H9 (cell line): ENCODE results near the gene RAD1. TPM values are rescaled to one million over a fixed set of nuclear protein-coding genes. Genes with fewer than 3 reads are reported as not detected.

Experiments used
- DNase-seq: peaks from one replicate; pipeline ENCODE4 v3.0.0-alpha.2; 2017
- H2AFZ ChIP-seq: one replicate; pipeline ENCODE4 v1.6.1; 2013; ENCODE audit warnings: mild to moderate bottlenecking, low read length, control low read depth, moderate library complexity
- H2AK5ac ChIP-seq: 2 replicates; pipeline ENCODE4 v1.6.1; 2013; ENCODE audit warnings: low read length, control low read depth, mixed read lengths; ENCODE audit not compliant: insufficient read length
- H2BK120ac ChIP-seq: one replicate; pipeline ENCODE4 v1.6.1; 2013; ENCODE audit warnings: low read depth, mild to moderate bottlenecking, low read length, control low read depth, inconsistent platforms; ENCODE audit not compliant: poor library complexity, severe bottlenecking
- H2BK12ac ChIP-seq: 2 replicates; pipeline ENCODE4 v1.6.1; 2013; ENCODE audit warnings: low read length, control low read depth, mixed read lengths, low read depth; ENCODE audit not compliant: insufficient read length
- H2BK15ac ChIP-seq: 2 replicates; pipeline ENCODE4 v1.6.1; 2013; ENCODE audit warnings: low read depth, low read length, control low read depth
- H2BK20ac ChIP-seq: one replicate; pipeline ENCODE4 v1.6.1; 2013; ENCODE audit warnings: low read depth, mild to moderate bottlenecking, low read length, control low read depth, inconsistent platforms; ENCODE audit not compliant: poor library complexity, severe bottlenecking
- H2BK5ac ChIP-seq: 2 replicates; pipeline ENCODE4 v1.6.1; 2013; ENCODE audit warnings: low read length, control low read depth, mixed read lengths; ENCODE audit not compliant: insufficient read length
- H3K14ac ChIP-seq: 2 replicates; pipeline ENCODE4 v1.6.1; 2013; ENCODE audit warnings: low read length, control low read depth; ENCODE audit not compliant: insufficient read depth
- H3K18ac ChIP-seq: 2 replicates; pipeline ENCODE4 v1.6.1; 2013; ENCODE audit warnings: low read depth, mild to moderate bottlenecking, mixed read lengths, low read length, control low read depth; ENCODE audit not compliant: insufficient read length
- H3K23ac ChIP-seq: 2 replicates; pipeline ENCODE4 v1.6.1; 2013; ENCODE audit warnings: low read length, control low read depth, mixed read lengths, low read depth; ENCODE audit not compliant: insufficient read length
- H3K23me2 ChIP-seq: 2 replicates; pipeline ENCODE4 v1.6.1; 2013; ENCODE audit warnings: low read depth, mild to moderate bottlenecking, mixed read lengths, low read length, control low read depth; ENCODE audit not compliant: insufficient read length, poor library complexity, severe bottlenecking
- H3K27ac ChIP-seq: 2 replicates; pipeline ENCODE4 v1.5.1; 2013; ENCODE audit warnings: low read length, control low read depth, mixed read lengths, low read depth; ENCODE audit not compliant: insufficient read length
- H3K27me3 ChIP-seq: 2 replicates; pipeline ENCODE4 v1.6.1; 2013; ENCODE audit warnings: low read length, control low read depth, inconsistent platforms; ENCODE audit not compliant: insufficient read depth
- H3K4ac ChIP-seq: 2 replicates; pipeline ENCODE4 v1.6.1; 2013; ENCODE audit warnings: low read depth, mild to moderate bottlenecking, control low read depth, inconsistent platforms, low read length, moderate library complexity
- H3K4me1 ChIP-seq: 2 replicates; pipeline ENCODE4 v1.6.1; 2013; ENCODE audit warnings: low read length, control low read depth, inconsistent platforms; ENCODE audit not compliant: insufficient read depth
- H3K4me2 ChIP-seq: 2 replicates; pipeline ENCODE4 v1.6.1; 2013; ENCODE audit warnings: low read length, control low read depth, mixed read lengths; ENCODE audit not compliant: insufficient read length, insufficient read depth
- H3K56ac ChIP-seq: 2 replicates; pipeline ENCODE4 v1.6.1; 2013; ENCODE audit warnings: low read depth, mild to moderate bottlenecking, mixed read lengths, low read length, control low read depth; ENCODE audit not compliant: insufficient read length
- H3K79me1 ChIP-seq: 2 replicates; pipeline ENCODE4 v1.6.1; 2013; ENCODE audit warnings: low read depth, mild to moderate bottlenecking, moderate library complexity, low read length, control low read depth, inconsistent platforms; ENCODE audit not compliant: insufficient read depth, poor library complexity, severe bottlenecking
- H3K79me2 ChIP-seq: 2 replicates; pipeline ENCODE4 v1.6.1; 2013; ENCODE audit warnings: low read length, control low read depth, inconsistent platforms; ENCODE audit not compliant: insufficient read depth
- H3K9ac ChIP-seq: 2 replicates; pipeline ENCODE4 v1.6.1; 2013; ENCODE audit warnings: low read length, control low read depth, mixed read lengths; ENCODE audit not compliant: insufficient read length; ENCODE audit errors: extremely low read depth
- H3K9me3 ChIP-seq: one replicate; pipeline ENCODE4 v1.6.1; 2013; ENCODE audit warnings: low read depth, low read length, inconsistent platforms; ENCODE audit not compliant: control insufficient read depth
- H3T11ph ChIP-seq: one replicate; pipeline ENCODE4 v1.6.1; 2013; ENCODE audit warnings: mild to moderate bottlenecking, low read length, control low read depth, inconsistent platforms
- H4K20me1 ChIP-seq: one replicate; pipeline ENCODE4 v1.6.1; 2013; ENCODE audit not compliant: control insufficient read depth, insufficient read length, insufficient read depth
- H4K5ac ChIP-seq: 2 replicates; pipeline ENCODE4 v1.6.1; 2013; ENCODE audit warnings: low read depth, mild to moderate bottlenecking, mixed read lengths, low read length, control low read depth; ENCODE audit not compliant: insufficient read length
- H4K8ac ChIP-seq: replicated peaks from 2 replicates; pipeline ENCODE4 v1.6.1; 2013; ENCODE audit warnings: low read length, control low read depth, mixed read lengths, low read depth; ENCODE audit not compliant: insufficient read length
- H4K91ac ChIP-seq: 2 replicates; pipeline ENCODE4 v1.6.1; 2013; ENCODE audit warnings: low read depth, mild to moderate bottlenecking, moderate library complexity, mixed read lengths, low read length, control low read depth; ENCODE audit not compliant: insufficient read length
- H3K27ac Mint-ChIP-seq, 3 experiments: 2 replicates in 2 of 3; 3 replicates in 1 of 3; pipeline ENCODE4 v1.8.0; 2020 to 2021; ENCODE audit warnings: mixed read lengths in 3 of 3, mild to moderate bottlenecking in 1 of 3, moderate library complexity in 1 of 3
- H3K27me3 Mint-ChIP-seq: 2 replicates; pipeline ENCODE4 v1.8.0; 2021; ENCODE audit warnings: low read depth, mild to moderate bottlenecking, moderate library complexity, mixed read lengths
- H3K36me3 Mint-ChIP-seq, 3 experiments: 2 replicates in 2 of 3; 3 replicates in 1 of 3; pipeline ENCODE4 v1.8.0; 2020 to 2021; ENCODE audit warnings: low read depth in 3 of 3, mixed read lengths in 3 of 3; ENCODE audit not compliant: insufficient read depth in 1 of 3
- H3K4me1 Mint-ChIP-seq, 2 experiments: 2 replicates each; pipeline ENCODE4 v1.8.0; 2020; ENCODE audit warnings: mixed read lengths in 2 of 2
- H3K4me3 Mint-ChIP-seq, 2 experiments: 2 replicates in 1 of 2; 3 replicates in 1 of 2; pipeline ENCODE4 v1.8.0; 2020 to 2021; ENCODE audit warnings: mild to moderate bottlenecking in 2 of 2, mixed read lengths in 2 of 2, moderate library complexity in 1 of 2
- H3K9me3 Mint-ChIP-seq, 2 experiments: 2 replicates in 1 of 2; 3 replicates in 1 of 2; pipeline ENCODE4 v1.8.0; 2020; ENCODE audit warnings: mild to moderate bottlenecking in 2 of 2, mixed read lengths in 2 of 2, moderate library complexity in 1 of 2
- CTCF ChIP-seq: fragments of 200-600 bp; sonication (generic); conservative IDR thresholded peaks from 3 replicates; pipeline ENCODE4 v1.8.0; 2021; ENCODE audit warnings: antibody characterized with exemption, mild to moderate bottlenecking
- WGBS: extraction: QIAGEN DNeasy Blood & Tissue Kit; methylation state at CpG from one replicate; pipeline ENCODE4 v1.1.7; 2013; ENCODE audit warnings: missing lambda C conversion rate, low lambda C conversion rate, mixed read lengths; ENCODE audit not compliant: insufficient read length; ENCODE audit errors: extremely low coverage; 5-methylcytosine and 5-hydroxymethylcytosine counted together
- total RNA-seq: library from RNA; stranded (reverse); gene quantifications from 2 replicates; pipeline ENCODE4 v1.2.1, GENCODE V29; 2021

Gene RAD1
- total RNA-seq, 1 experiment from 2014 or later: 39.5 TPM

DNA sequence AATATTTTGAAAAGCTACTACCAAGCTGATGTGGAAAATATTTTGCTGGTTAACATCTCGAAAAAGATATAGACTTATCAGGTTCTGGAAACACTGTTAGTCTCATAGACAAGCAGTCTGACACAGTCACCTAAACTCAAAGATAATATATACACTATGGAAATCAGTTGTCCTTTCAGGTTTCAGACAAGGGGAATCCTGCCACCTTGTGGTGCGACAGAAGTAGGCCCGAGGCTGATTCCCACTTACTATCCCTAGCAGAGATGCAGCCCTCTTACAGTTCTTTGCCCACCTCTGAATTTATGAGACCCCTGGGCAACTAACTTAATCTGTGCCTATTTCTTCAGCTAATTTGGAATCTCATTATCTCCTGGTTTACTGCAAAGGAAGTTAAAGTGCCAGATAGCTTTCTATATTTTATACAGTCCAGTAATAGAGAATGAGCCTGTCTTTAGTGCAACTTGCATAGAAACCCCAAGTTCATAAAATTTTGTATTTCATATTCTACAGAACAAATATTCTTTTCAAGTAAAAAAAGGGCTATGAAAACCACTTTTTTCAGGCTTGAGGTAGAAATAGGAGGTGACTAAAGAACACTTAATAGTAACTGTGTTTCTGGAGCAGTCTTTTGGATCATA is 16.9 kb downstream of the RAD1 start:
- H3K18ac ChIP-seq: no peak overlapping the region
- no CpG with 5 or more reads among the region's 3 CpGs for WGBS
- no peak overlapping the region for H3K4ac ChIP-seq
- H2BK20ac ChIP-seq: no peak overlapping the region
- no peaks in the 10 kb centered on the region for H3K27me3 ChIP-seq
- Mint-ChIP-seq H3K27ac (no peak overlapping the region; a peak in 1 of 7 replicates), H3K27me3 (no peaks in the 10 kb centered on the region), H3K9me3 (no peaks in the 10 kb centered on the region), H3K4me3 (no peak overlapping the region), H3K36me3 (peaks cover 2 to 13% (median 10%) of the 10 kb centered on the region in 3 experiments; a peak in 5 of 7 replicates), H3K4me1 (peaks cover 6 to 17% of the 10 kb centered on the region in 2 experiments)
- DNase-seq: peak; percentile 63
- H4K20me1 ChIP-seq: no peaks in the 10 kb centered on the region
- no peak overlapping the region for H4K8ac ChIP-seq
- H2BK12ac ChIP-seq: no peak overlapping the region
- no peaks in the 10 kb centered on the region for H3K4me1 ChIP-seq
- H2BK120ac ChIP-seq: no peak overlapping the region
- H4K91ac ChIP-seq: no peak overlapping the region
- H3K27ac ChIP-seq: no peak overlapping the region
- no peaks in the 10 kb centered on the region for H3K79me1 ChIP-seq
- H2AK5ac ChIP-seq: no peak overlapping the region
- H2AFZ ChIP-seq: no peak overlapping the region
- no peak overlapping the region for H2BK5ac ChIP-seq
- H3K9ac ChIP-seq: no peak overlapping the region
- H3K23ac ChIP-seq: no peak overlapping the region
- H3K9me3 ChIP-seq: no peaks in the 10 kb centered on the region
- H4K5ac ChIP-seq: no peak overlapping the region
- no peak overlapping the region for H3T11ph ChIP-seq
- no peak overlapping the region for H3K4me2 ChIP-seq
- H3K14ac ChIP-seq: no peak overlapping the region
- H3K79me2 ChIP-seq: no peaks in the 10 kb centered on the region
- H3K23me2 ChIP-seq: no peaks in the 10 kb centered on the region
- H2BK15ac ChIP-seq: no peak overlapping the region
- TF ChIP-seq CTCF: peak; percentile 93
- no peak overlapping the region for H3K56ac ChIP-seq
